ENCODE measurements around the gene PADI1.

DNA sequence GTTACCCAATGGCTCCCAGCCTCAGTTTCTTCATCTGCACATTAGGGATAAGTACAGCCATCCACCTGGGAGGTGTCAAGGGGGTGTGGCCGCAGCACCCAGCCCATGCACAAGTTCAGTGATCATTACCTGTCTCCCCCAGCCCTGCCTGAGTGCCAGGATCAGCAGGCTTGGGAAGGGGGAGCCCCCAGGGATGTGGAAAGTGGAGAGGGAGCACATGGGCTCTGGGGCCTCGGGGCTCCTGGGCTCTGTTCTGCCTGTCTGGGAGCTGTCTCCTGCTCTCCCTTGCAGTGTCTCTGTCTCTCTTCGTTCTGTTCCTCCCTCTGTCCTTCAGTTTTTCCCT lies 10.8 kb upstream of the PADI1 start:
- TF ChIP-seq, protein P1, sequence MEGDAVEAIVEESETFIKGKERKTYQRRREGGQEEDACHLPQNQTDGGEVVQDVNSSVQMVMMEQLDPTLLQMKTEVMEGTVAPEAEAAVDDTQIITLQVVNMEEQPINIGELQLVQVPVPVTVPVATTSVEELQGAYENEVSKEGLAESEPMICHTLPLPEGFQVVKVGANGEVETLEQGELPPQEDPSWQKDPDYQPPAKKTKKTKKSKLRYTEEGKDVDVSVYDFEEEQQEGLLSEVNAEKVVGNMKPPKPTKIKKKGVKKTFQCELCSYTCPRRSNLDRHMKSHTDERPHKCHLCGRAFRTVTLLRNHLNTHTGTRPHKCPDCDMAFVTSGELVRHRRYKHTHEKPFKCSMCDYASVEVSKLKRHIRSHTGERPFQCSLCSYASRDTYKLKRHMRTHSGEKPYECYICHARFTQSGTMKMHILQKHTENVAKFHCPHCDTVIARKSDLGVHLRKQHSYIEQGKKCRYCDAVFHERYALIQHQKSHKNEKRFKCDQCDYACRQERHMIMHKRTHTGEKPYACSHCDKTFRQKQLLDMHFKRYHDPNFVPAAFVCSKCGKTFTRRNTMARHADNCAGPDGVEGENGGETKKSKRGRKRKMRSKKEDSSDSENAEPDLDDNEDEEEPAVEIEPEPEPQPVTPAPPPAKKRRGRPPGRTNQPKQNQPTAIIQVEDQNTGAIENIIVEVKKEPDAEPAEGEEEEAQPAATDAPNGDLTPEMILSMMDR (IDR thresholded peaks at IDR 0.05 in 8 of 11, conservative IDR thresholded peaks at IDR 0.05 in 3 of 11) = no peak
- TF ChIP-seq POLR2A (IDR thresholded peaks at IDR 0.05) = no peak

Measured in spleen (tissue), 7 donors.